Right lobe of liver (tissue), 6 donors: ENCODE measurements around the gene MCM8. TPM values are rescaled to one million over a fixed set of nuclear protein-coding genes. Genes with fewer than 3 reads are reported as not detected.

ENCODE experiments used
- ATAC-seq, 4 donors: fragments of 200-7000 bp; cut with Tn5 transposase; one replicate each; pipeline ENCODE4 v1.9.1; 2020; ENCODE audit warnings: mild to moderate bottlenecking in 4 of 4, moderate library complexity in 4 of 4
- DNase-seq, 3 donors: peaks; one replicate each; pipeline ENCODE4 v3.0.0-alpha.2; 2020
- H3K27ac ChIP-seq, 3 donors: fragments of 200-600 bp; one replicate each; pipeline ENCODE4 v1.8.0; 2022
- H3K27me3 ChIP-seq, 2 donors: fragments of 200-600 bp; one replicate each; pipeline ENCODE4 v1.8.0; 2022
- H3K36me3 ChIP-seq, 4 donors: fragments of 200-600 bp; sonication (generic) in 1 of 4; one replicate each; pipeline versions ENCODE4 v1.5.1 to v1.8.0; 2017 to 2022; ENCODE audit warnings: control low read depth in 1 of 4
- H3K4me1 ChIP-seq, 4 donors: fragments of 200-600 bp; sonication (generic) in 1 of 4; one replicate each; pipeline versions ENCODE4 v1.5.1 to v1.8.0; 2017 to 2022; ENCODE audit warnings: control low read depth in 1 of 4
- H3K4me3 ChIP-seq, 3 donors: fragments of 200-600 bp; one replicate each; pipeline ENCODE4 v1.8.0; 2022
- H3K9me3 ChIP-seq, 4 donors: fragments of 200-600 bp; sonication (generic) in 1 of 4; one replicate each; pipeline versions ENCODE4 v1.5.1 to v1.8.0; 2017 to 2022; ENCODE audit warnings: control low read depth in 1 of 4
- CTCF ChIP-seq, 4 donors: fragments of 200-600 bp in 3 of 4; fragments of 450-650 bp in 1 of 4; IDR thresholded peaks; one replicate each; pipeline versions ENCODE4 v1.5.1 to v1.8.0; 2016 to 2022; ENCODE audit warnings: antibody characterized with exemption in 4 of 4, mild to moderate bottlenecking in 2 of 4
- POLR2A ChIP-seq: fragments of 450-650 bp; IDR thresholded peaks from one replicate; pipeline ENCODE4 v1.6.1; 2017; ENCODE audit warnings: antibody characterized with exemption, mild to moderate bottlenecking
- WGBS: methylation state at CpG from one replicate; pipeline ENCODE4 v1.1.6; 2018; ENCODE audit warnings: low coverage, low lambda C conversion rate; ENCODE audit not compliant: insufficient coverage; ENCODE audit errors: missing lambda C conversion rate; 5-methylcytosine and 5-hydroxymethylcytosine counted together
- intact Hi-C, 2 donors: fragments of 100-400 bp; cut with DNase I; formaldehyde crosslinking; loops; one replicate each; pipeline versions ENCODE4 v1.11.2 to v1.14.1; 2022
- total RNA-seq, 6 experiments: library from RNA; depleted of rRNA in 2 of 6; stranded (reverse); fragments of >200 nt in 2 of 6; fragmentation: NEBNext Ultra II Directional in 3 of 6; extraction: Animal tissue kit (Norgen Biotek cat#: 25700) in 3 of 6; gene quantifications; one replicate each; pipeline versions ENCODE4 v1.1.0 to v1.2.4, GENCODE V29; 2016 to 2023
- donor health status: DM: no; HTN: yes; CAD: no.
- donor health status: DM: no; HTN: no; CAD: no.
- donor health status: DM: no; HTN: no; CAD: no.
- donor health status: DM: no; HTN: yes; CAD: no.
- donor health status: DM: no; HTN: yes; CAD: no.

The MCM8 gene
- total RNA-seq, 6 experiments from 2014 or later = 1.4 to 2.5 (median 1.6) TPM

GRCh38 chr20:5913166-5913565, 37.3 kb upstream of the MCM8 start:
- peaks cover 0 to 8% (median 0%) of the 10 kb centered on the region in 4 donors for H3K4me1 ChIP-seq
- H3K36me3 ChIP-seq = no peaks in the 10 kb centered on the region
- H3K4me3 ChIP-seq = no peak overlapping the region
- TF ChIP-seq POLR2A (no peak), CTCF (IDR thresholded peaks at IDR 0.05) (no peak)
- WGBS = 65% methylated on average over 2 of the region's 2 CpGs
- H3K27ac ChIP-seq = no peak overlapping the region
- intact Hi-C loops = no loop called here
- no peak for ATAC-seq
- no peaks in the 10 kb centered on the region for H3K9me3 ChIP-seq
- no peaks in the 10 kb centered on the region for H3K27me3 ChIP-seq
- DNase-seq = no peak

- Histone ChIP-seq H3K36me3 (no peaks in the 10 kb centered on the region), H3K4me3 (no peak overlapping the region), H3K27me3 (no peaks in the 10 kb centered on the region), H3K27ac (no peak overlapping the region), H3K4me1 (peaks cover 0 to 8% (median 0%) of the 10 kb centered on the region in 4 donors), H3K9me3 (no peaks in the 10 kb centered on the region)
- DNase-seq (no peak), ATAC-seq (no peak)
- intact Hi-C loops = no loop called here
- 15% methylated on average over 1 of the region's 1 CpG for WGBS
- TF ChIP-seq CTCF (IDR thresholded peaks at IDR 0.05) (no peak), POLR2A (no peak)
Observed at GRCh38 chr20:5914859-5915258, 35.6 kb upstream of the MCM8 start.

DNA sequence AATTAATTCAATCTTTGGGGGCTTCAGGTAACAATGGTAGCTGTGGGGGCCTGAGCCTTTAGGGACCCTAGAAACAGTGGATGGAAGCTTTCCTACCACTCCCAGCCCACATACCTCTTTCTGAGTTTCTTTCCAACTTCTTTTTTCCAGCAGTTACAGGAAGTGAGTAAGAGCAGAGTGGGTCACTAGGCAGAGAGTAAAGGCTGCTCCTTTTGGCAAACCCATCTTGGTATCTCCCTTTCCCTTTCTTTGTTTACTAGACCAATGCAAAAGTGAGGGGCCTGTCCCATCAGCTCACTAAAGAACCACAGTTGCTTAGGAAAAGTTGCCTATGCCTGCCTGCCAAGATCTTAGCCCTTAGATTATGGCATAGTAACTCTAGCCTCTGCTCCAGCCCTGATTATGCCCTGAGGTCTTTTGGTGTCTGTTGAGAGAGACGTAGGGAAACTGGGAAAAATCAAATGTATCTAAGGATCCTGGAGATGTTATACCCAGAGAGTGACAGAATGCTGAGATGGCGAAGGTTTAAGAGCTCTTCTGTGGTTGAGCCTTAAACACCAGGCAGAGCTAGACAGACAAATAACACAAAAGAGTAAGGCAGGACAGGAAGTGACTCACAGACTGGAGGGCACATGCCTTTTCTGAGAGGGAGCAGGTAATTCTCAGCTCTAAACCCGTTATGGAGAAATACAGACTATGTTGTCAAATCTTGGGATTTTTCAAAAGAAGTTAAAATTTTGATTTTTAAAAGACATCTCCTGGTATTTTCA, 31.4 kb upstream of the MCM8 start:
- 22% methylated on average over 3 of the region's 3 CpGs for WGBS
- DNase-seq (no peak), ATAC-seq (peak in 1 of 4 donors; percentile 24)
- Histone ChIP-seq H3K9me3 (no peaks in the 10 kb centered on the region), H3K27ac (no peak overlapping the region), H3K4me3 (no peak overlapping the region), H3K36me3 (no peaks in the 10 kb centered on the region), H3K4me1 (no peaks in the 10 kb centered on the region), H3K27me3 (no peaks in the 10 kb centered on the region)
- intact Hi-C loops = no loop called here
- no peak for TF ChIP-seq POLR2A

DNA sequence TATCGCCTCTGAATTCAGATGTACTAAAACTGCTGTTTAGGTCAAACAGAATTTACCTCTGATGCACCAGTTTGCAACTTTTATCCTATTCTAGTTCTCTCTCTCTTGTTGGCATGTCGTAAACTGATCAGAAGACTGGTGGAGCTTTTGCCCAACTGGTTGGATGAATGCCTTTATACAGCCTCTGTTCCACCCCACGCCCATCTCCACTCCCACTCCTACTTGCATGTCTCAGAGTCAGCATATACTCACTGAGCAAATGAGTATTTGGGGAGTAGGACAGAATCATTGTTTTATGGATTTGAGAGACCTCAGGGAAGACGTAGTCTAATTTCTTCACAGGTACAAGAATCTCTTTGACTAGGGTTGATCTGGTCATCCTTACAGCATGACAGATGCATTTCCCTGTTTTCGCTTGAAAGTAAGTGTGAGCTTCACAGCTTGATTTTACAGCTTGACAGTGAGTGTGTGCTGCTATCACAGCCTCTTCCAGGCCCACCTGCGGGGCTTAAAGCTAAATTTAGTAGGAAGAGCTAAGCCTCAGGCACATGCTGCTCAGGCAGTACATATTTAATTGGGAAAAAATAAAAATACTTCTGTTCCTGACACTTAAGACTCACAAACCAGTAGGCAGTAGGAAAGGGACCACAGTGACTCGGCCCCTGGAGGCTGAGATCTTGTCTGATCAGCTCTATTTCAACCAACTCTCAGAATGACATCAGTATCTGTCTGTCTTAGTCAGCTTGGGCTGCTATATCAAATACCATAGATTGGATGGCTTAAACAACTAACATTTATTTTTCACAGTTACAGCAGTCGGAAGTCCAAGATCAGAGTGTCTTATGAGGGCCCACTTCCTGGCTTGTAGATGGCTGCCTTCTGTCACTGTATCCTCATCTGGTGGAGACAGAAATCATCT, 30.6 kb upstream of the MCM8 start:
- TF ChIP-seq CTCF (IDR thresholded peaks at IDR 0.05) (no peak), POLR2A (no peak)
- DNase-seq (no peak), ATAC-seq (no peak)
- intact Hi-C loops = no loop called here
- no peak overlapping the region for H3K27ac ChIP-seq
- H3K9me3 ChIP-seq = no peaks in the 10 kb centered on the region
- no peaks in the 10 kb centered on the region for H3K27me3 ChIP-seq
- no peaks in the 10 kb centered on the region for H3K4me1 ChIP-seq
- no peaks in the 10 kb centered on the region for H3K36me3 ChIP-seq
- WGBS = 49% methylated on average over 8 of the region's 8 CpGs
- H3K4me3 ChIP-seq = no peak overlapping the region

DNA sequence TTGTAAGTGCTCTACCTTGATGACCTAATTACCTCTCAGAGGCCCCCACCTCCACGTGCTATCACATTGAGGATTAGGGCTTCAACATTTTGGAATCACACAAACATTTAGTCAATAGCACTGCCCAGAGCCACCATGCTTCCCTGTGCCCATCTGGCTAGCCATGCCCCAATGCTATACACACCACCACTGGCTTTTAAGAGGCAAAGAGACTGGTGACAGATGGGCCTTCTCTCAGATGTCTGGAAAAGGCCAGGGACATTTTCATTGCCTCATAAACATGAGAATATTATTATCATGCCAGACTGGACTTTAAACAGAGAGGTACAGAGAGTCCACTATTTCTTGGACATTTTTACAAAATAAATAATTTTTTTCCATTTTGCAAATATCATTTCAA, 29.9 kb upstream of the MCM8 start:
- Histone ChIP-seq H3K27me3 (no peaks in the 10 kb centered on the region), H3K4me3 (no peak overlapping the region), H3K9me3 (no peaks in the 10 kb centered on the region), H3K27ac (no peak overlapping the region), H3K4me1 (no peaks in the 10 kb centered on the region), H3K36me3 (no peaks in the 10 kb centered on the region)
- intact Hi-C loops = no loop called here
- DNase-seq = no peak
- TF ChIP-seq CTCF (IDR thresholded peaks at IDR 0.05) (no peak), POLR2A (no peak)
- no peak for ATAC-seq
- 18% methylated on average over 1 of the region's 1 CpG for WGBS
